GM12891 (cell line): ENCODE results near the gene SMAP1.

Experiments
- POLR2A ChIP-seq: IDR thresholded peaks from 2 replicates; pipeline ENCODE4 v1.6.1; 2011; ENCODE audit warnings: low read depth, low read length, control low read depth
- POLR2AphosphoS5 ChIP-seq: IDR thresholded peaks from 2 replicates; pipeline ENCODE4 v1.6.1; 2011; ENCODE audit warnings: low read depth, low read length, control low read depth
- POU2F2 ChIP-seq: IDR thresholded peaks from 2 replicates; pipeline ENCODE4 v1.6.1; 2011; ENCODE audit warnings: low read depth, mild to moderate bottlenecking, control low read depth, low read length, moderate library complexity
- SPI1 ChIP-seq: IDR thresholded peaks from 2 replicates; pipeline ENCODE4 v1.6.1; 2011; ENCODE audit warnings: low read depth, low read length, control low read depth
- TAF1 ChIP-seq: IDR thresholded peaks from 2 replicates; pipeline ENCODE4 v1.6.1; 2011; ENCODE audit warnings: low read depth, low read length, control low read depth

DNA sequence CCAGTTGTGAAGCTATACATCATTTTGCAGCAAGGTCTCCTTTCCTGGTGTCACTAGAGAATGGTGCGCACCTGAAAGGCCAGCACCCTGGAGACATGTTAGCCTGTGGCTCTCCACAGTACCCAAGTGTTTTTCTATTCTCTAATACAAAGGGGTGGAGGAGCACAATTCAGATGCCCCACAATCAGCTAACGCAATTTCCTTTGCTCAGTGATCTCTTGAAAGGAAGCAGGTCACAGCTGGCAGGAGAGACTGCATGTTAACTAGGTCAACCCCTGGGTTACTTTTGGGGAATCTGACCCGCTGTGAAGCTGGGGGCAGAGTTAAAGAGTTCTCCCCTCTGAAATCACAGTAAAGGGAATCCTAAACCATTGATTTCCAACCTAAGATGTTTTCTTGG, 196.7 kb downstream of the SMAP1 start:
- TF ChIP-seq POLR2AphosphoS5 (no peak), POLR2A (no peak), TAF1 (no peak), SPI1 (no peak), POU2F2 (no peak)
